Fibroblast of skin of scalp (primary cell): ENCODE results near the gene TECTB.
A peak's percentile ranks its signal among the peaks of the same experiment; 100 is the strongest.

Source experiments
- DNase-seq: peaks from one replicate; pipeline ENCODE4 v3.0.0-alpha.2; 2013

TECTB gene

DNA sequence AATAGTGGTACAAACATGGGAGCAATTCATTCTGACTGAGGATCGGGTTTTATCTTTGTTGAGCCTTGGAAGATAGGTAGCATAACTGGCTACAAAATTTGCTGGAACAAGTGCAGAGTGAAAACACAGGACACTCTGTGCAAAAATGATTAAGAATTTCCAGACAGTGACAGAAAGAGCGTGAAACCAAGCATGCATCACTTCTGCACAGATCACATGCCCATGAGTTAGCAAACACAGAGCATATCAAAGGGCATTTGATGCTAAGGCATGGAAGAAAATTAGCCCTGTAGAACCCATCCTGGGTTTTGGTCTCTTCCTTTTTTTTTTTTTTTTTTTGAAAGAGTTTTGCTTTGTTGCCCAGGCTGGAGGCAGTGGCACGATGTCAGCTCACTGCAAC is 28.3 kb downstream of the TECTB start:
- no peak for DNase-seq

DNA sequence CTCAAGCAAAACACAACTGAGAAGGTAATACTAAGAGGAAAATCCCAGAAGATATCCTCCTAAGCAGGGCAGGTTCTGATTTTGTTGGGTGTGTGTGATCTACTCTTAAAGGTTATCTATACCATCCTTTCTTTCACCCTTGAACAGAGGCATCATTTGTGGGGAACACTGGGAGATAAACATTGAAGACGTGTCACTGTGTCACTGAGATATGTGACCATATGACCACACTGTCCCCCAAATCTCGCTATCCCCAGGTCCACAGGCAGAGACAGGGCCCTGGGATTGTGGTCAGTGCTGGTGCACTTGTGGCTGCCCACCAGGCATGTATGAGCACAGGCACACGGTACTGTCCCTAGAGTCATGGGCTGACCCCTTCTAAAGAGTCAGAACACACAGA is 30.0 kb downstream of the TECTB start:
- DNase-seq = no peak

DNA sequence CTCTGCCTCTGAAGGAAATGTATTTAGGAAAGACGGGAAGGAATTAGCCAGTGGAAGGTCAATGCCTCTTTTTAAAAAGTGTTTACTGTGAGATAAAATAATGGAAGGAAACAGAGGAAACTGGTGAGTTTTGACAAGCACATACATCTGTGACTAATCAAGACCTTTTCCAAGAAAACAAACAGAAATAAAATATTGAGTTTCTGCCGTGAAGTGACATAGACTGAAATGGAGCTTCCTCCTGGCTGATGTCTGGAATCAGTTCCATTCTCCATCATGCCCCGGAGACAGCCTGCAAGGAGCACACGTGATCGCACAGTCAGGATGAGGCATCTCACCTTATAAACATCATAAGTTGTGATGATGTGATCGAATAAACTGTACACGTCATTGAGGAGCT is 30.7 kb downstream of the TECTB start:
- no peak for DNase-seq

DNA sequence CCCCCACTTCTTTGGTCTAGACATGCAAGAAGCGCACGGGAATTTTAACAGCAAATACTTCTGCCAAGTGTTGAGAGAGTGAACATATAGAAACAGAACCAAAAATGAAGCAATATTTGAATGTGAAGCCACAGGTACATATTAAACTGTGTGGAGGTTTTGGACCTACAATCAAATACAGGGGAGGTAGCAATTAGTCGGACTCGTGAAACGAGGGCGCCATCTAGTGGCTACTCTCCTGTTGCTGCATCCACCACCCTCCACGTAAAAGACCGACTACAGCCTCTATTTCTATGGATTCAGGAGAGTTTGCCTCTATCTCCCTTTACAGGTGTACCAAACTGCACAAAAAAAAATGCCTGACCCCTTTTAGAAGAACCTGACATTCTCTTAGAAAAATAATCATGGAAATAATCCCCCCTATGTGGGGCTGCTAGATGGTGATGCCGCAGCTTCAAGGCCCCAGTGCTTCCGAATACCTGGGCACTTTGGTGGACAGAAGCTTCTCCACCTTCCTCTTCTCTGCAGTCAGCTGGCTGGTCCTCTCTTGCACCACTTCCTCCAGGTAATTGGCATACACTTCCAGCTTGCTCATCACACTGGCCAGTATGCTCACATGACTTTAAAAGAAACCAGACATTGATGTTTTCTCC is 31.7 kb downstream of the TECTB start:
- peak; percentile 65 for DNase-seq

DNA sequence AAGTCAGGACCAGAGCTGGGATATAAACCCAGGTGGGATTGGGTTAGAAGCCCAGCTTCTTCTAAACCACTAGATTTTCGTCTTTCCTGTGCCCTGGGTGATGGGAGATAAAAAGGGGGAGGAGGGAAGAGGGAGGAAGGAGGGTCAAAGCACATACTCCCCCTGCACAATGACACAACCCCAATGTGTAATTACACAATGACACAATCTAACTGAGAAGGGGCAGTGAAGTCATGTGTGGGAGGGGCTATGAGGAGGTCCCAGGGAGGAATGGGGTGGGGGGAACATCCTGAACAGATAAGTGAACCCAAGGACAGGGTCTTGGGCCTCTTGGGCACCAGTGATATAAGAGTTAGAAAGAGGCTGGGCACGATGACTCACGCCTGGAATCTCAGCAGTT is 44.5 kb downstream of the TECTB start:
- DNase-seq = no peak

DNA sequence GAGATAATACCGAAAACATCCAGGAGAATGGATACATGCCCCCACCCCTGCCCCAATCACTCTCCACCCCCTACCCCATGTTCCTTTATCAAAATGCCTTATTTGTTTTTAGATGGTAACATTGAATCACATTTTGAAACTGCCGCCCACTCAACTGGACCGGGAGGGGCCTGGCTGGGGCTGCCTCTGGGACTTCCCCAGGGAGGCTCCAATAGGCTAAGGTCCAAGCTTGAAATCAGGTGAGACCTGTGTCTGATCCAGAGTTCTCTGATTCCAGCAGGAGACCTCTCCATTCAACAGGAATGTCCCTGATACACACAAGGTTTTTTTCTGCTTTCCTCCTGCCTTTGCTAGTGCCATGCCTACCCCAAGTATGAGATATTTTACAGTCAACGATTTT is 47.0 kb downstream of the TECTB start:
- DNase-seq = no peak

DNA sequence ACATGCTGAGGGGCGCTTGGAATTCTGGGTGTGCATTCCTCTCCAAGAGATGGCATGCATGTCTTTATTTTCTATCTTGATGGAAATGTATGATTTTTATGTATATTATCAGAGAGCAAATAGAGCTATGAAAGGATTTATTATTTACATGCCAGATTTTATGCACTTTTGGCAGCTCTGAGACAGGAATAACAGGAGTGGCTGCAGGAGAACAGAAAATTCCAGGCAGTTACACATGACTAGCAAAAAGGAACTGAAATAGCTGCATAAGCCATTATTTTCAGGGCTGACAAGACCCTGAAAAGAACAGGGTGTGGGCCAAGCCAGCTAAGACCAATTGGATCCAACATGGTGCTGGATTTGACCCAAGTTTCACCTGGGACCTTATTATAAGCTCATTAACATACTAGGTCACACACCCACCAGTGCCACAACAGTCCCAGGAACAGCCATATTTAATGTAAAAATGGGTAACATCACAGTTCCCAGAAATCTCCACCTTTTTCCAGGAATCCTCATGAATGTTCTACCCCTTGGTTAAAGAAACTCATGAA is 47.5 kb downstream of the TECTB start:
- no peak for DNase-seq

DNA sequence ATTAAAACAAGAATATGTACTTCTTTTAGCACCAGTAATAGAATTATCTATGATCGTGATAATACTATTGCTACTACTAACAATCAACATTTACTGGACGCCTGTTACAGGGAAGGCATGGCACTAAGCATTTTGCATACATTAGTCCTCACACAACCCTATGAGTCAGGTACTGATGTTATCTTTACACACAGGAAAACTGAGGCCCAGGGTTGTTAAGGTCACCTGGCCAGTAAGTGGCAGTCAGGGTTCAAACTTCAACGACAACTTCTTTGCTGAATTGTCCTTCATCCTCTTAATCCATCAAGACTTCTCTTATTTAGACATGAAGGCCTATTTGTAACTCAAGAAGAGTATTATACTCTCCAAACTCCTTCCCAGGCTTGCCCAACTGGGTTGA is 48.8 kb downstream of the TECTB start:
- DNase-seq = no peak

DNA sequence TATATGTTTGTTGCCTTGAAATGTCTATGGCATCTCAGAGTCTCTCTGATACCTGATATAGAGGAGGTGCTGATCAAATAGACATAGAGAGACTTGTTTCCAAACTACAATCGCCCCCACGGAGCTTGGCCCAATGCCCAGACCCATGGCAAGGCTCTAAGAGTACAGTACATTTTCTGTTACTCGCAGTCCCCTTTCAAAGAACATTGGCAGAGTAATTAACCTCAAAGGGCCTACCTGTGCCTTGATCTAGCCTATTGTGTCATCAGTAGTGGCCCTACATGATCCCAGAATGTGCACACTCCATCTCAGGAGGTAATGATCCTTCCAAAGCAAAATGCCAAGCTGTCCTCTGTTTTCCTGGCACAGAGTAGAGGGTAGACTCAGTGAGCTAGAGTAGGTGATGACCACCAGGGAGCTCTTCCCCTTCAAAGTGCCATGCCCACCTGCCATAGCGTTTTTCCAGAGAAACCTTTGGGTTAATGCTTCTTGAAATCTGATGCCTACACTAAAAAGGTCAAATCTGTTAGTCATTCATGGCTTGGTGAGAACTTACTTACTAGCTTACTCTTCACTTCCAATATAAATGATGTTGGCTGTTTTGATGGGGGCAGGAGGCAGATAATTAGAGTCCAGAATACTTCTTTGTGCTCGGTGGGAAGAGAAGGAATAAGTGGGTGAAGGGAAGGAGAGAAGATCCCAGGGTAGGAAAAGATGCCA is 49.5 kb downstream of the TECTB start:
- no peak for DNase-seq

DNA sequence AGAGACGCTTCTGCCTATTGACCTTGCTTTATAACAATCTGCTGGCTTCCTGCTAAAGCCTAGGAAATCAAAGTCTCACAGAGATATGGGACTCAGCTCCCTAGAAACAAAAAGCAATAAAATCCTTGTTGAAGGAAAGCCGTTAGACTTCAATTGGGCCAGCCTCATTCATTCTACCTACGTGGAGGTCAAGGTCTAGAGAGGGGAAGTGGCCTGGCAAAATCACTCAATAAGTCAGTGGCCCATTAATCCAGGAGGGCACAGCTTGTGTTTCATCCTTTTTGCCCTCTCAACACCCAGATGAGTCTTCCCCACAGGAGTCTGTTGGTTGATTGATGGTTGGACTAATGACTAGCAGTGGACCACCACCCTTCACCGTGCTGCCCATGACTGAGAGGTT is 50.3 kb downstream of the TECTB start:
- no peak for DNase-seq

DNA sequence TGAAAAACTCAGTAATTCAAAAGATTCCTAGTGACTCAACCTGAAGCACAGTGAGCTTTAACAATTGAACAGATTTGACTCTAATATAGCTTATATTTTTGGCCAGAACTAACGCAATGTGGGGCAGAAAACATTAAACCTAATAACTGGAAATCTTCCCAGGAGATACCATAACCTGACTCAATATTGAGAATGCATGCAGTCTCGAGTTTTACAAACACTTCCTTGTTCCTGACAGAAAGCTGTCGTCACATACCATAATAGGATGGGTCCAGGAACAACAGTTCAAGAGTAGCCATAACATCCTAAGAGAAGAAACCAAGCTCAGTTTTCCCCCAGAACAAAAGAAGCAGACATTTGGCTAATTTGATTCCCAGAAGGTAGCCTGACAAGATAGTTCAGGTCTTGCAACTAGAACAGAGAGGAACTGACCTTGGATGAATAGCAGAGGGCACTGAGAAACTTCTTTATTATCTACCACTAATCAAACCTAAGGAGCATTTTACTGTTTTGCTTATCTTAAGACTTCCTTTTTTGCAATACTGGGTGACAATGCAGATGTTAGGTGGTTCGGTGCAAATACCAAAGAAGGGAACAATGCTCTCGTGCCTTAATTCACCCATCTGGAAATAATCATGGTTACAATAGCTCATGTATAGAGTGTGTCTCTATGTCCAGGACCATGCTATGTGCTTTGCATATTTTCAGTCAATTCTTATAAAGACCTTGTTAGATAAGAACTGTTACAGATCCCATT is 52.1 kb downstream of the TECTB start:
- peak; percentile 5 for DNase-seq

DNA sequence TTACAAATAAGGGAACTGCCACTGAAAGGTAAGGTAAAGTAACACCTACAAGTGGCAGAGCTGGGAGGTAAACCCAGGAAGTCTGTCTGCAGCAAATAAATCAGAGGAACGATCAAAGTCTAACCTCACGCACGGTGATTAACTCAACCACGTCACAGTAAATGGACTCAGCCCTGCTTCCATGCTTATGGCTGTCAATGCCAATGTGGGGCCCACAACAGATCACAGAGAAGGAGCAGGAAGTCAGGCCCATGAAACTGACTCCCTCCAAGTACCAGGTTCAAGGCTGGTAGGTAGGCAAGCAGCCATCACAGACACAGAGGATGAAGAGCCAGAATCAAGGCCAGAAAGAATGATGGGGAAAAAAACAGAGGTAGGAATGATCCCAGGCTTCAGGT is 52.7 kb downstream of the TECTB start:
- no peak for DNase-seq

GRCh38 chr10:112336556-112337201 is 53.5 kb downstream of the TECTB start:
- DNase-seq = no peak

DNA sequence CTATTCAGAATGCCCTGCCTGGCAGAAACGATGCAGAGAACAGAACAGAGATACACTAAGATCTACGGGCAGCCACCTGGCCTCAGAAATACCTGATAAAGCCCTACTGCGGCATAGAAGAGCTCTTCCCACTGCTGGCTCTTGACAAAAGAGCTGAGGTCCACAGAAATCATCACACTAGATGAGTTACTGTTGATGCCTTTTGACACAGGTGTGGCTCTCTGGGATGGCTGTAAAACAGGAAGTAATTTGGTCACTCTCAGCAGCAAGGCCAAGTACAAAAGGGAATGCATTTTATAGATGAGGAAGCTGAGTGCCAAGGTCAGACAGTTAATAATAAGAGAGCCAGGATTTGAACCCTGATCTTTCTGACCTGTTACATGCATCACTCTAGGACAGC is 55.8 kb downstream of the TECTB start:
- no peak for DNase-seq

DNA sequence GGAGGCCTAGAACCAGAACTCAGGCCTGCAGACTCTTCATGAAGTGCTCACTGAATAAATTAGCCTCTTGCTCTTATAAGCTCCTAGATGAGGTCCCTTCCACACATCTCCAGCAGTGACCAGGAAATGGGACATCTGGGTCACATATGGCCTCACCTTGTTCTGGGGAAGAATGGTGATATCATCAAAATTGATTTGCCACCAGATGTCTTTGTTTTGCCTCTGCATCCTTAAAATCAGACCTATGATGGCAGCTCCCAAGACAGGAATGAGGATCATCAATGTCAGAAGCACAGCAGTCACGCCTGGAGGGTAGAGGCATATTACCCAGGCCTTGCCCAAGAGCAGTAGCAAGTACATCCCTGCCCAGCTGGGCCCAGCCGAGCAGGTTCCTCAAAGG is 57.4 kb downstream of the TECTB start:
- no peak for DNase-seq

- DNase-seq = no peak
Observed at GRCh38 chr10:112343056-112343806, 60.0 kb downstream of the TECTB start.

DNA sequence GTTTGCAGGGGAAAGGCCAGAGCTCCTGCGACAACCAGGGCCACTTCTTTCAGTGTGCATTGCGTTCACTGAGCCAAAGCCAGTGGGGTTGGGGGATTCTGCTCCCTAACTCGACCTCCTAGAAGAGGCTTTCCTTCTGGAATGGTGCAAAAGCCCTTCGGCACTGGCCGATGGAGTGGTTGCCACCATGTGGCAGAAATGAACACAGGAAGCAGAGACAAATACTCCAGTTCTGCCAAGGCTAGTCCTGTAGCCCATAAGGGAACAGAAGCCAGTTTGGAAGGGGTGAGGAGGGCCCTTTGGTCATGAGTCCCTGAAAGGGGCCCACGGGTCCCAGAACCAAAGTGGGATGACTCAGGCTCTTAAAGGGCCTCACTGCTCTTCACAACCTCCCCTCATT is 61.1 kb downstream of the TECTB start:
- DNase-seq = no peak

- DNase-seq = no peak
Observed at GRCh38 chr10:112345202-112345601, 62.0 kb downstream of the TECTB start.

DNA sequence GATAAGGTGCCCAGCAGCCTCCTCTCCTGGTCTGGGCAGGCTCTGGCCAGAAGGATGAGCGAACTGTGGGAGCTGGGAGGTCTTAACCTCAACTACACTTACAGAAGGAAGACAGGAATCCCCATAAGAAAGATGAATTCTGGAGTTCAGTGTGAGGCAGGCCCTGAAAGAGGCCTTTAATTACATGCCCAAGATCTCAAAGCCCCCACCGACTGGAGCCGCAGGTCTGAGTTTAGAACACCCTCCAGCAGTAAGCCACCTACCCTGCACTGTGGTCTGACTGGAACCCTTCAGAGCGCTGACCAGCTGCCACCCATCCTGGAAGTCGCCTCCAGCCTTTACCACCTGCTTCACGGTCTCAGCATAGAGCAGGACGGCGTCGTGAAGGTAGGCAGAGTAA is 62.5 kb downstream of the TECTB start:
- DNase-seq = no peak

DNA sequence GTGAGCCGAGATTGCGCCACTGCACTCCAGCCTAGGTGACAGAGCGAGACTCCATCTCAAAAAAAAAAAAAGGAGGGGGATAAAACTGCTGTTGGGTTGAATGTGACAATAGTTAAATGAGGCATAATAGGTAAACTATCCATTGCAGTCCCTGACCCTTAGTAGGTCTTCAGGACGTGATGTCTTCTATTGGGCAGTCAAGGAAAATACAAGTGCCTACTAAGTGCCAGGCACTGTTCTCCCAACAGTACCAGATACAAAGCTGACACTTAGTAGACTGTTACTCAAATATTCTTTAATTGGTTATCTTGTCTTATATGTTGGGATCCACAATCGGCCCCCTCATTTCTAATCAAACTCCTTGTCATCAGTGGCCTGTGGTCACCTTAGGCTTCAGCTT is 63.6 kb downstream of the TECTB start:
- DNase-seq = no peak

DNA sequence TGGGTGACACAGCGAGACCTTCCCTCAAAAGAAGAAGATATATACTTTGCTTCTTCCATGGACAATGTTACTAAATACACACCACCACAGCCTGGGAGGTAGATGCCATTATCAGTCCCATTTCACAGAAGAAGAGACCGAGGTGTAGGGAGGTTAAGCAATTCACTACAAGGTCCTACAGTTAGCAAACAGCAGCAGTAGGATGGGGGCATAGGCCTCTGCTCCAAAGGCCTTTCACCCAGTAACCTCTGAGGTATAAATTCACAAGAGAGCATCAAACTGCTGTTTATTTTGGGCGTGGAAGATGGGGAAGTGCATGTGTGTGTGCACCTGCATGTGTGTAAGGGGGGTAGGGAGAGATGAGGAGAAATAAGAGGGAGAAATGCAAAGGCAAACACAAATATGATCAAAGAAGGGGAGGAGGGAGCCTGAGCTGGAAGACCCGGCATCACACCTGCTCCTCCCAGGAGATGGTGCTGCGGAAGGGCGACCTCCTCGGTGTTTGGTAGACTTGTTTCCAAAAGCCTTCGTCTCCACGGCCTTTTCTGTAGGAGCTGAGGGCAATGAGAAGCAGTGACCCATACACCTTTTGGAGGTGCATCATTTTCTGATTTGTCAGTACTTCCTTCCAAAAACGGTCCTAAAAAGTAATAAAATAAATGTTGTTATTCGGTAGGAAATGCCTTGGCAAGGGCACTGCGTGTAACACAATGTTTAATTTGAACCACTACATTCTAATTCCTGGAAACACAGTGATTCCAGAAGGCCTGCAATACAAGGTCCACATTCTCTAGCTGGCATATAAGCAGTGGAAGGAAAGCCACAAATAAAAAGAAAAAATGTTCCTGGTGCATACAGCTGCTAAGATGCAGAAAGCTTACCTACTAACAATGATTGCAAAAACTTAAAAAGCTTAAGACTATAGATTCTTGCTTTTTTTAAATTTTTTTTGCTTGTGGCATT is 64.8 kb downstream of the TECTB start:
- DNase-seq = no peak
